Measurements from ENCODE around the gene NINL.

The NINL gene

DNA sequence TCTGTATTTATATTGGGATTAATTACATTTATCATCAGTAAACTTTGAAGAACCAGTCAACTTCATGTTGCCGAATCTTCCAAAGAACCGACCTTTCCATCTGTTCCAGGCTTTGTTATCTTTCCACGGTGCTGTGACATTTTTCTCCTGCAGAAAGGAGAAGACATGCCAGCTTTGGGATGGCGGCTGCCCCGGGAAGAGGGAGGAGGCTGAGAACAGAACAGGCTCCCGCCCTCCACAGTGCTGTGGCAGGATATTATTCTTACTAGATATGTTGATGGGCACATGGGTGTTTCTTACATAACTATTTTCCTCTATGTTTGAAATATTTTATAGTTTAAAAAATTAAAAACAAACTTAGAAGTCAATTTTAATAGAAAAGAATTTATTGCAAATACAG is 133.0 kb downstream of the NINL start:
- TF ChIP-seq, protein P1, sequence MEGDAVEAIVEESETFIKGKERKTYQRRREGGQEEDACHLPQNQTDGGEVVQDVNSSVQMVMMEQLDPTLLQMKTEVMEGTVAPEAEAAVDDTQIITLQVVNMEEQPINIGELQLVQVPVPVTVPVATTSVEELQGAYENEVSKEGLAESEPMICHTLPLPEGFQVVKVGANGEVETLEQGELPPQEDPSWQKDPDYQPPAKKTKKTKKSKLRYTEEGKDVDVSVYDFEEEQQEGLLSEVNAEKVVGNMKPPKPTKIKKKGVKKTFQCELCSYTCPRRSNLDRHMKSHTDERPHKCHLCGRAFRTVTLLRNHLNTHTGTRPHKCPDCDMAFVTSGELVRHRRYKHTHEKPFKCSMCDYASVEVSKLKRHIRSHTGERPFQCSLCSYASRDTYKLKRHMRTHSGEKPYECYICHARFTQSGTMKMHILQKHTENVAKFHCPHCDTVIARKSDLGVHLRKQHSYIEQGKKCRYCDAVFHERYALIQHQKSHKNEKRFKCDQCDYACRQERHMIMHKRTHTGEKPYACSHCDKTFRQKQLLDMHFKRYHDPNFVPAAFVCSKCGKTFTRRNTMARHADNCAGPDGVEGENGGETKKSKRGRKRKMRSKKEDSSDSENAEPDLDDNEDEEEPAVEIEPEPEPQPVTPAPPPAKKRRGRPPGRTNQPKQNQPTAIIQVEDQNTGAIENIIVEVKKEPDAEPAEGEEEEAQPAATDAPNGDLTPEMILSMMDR (IDR thresholded peaks at IDR 0.05; ENCODE audit: low read depth, low read length) = no peak
- in situ Hi-C loops (cut with HindIII; ENCODE audit: low sequenced_read_pairs) = no loop called here
- no peak overlapping the region for H3K4me3 ChIP-seq (ENCODE audit: low read depth, low read length)
- DNase-seq (ENCODE audit: low read depth, low spot score) = no peak

DNA sequence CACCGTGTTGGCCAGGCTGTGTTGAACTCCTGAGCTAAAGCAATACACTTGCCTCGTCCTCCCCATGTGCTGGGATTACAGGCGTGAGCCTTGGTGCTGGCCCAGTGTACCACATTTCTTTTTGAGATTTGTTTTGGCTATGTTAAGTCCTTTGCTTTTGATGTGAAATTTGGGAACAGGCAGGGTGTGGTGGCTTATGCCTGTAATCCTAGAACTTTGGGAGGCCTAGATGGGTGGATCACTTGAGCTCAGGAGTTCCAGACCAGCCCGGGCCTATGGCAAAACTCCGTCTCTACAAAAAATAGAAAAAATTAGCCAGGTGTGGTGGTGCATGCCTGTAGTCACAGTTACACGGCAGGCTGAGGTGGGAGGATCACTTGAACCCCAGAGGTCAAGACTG is 137.7 kb downstream of the NINL start:
- no peak for DNase-seq (ENCODE audit: low read depth, low spot score)
- no peak overlapping the region for H3K4me3 ChIP-seq (ENCODE audit: low read depth, low read length)
- TF ChIP-seq, protein P1 (IDR thresholded peaks at IDR 0.05; ENCODE audit: low read depth, low read length) = no peak
- in situ Hi-C loops (cut with HindIII; ENCODE audit: low sequenced_read_pairs) = no loop called here

DNA sequence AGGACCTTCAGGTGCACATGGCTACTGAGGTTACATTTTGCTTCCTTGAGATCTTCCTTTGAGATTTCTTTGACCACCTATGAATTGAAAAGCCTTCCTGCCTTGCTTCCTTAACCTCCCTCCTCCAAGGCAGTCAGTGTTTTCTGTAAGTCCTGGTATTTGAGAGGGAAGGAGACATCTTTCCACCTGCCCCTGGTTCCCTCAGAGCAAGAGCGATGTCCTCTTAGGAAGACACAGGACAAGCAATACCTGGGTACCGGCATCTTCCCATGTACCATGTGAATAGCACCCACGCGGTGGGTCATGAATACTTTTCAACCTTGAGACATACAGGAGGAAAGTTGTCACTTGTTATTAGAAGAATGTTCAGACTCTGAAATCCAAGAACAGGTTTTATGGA is 140.8 kb downstream of the NINL start:
- TF ChIP-seq, protein P1 (IDR thresholded peaks at IDR 0.05; ENCODE audit: low read depth, low read length) = no peak
- no peak for DNase-seq (ENCODE audit: low read depth, low spot score)
- in situ Hi-C loops (cut with HindIII; ENCODE audit: low sequenced_read_pairs) = no loop called here
- no peak overlapping the region for H3K4me3 ChIP-seq (ENCODE audit: low read depth, low read length)

DNA sequence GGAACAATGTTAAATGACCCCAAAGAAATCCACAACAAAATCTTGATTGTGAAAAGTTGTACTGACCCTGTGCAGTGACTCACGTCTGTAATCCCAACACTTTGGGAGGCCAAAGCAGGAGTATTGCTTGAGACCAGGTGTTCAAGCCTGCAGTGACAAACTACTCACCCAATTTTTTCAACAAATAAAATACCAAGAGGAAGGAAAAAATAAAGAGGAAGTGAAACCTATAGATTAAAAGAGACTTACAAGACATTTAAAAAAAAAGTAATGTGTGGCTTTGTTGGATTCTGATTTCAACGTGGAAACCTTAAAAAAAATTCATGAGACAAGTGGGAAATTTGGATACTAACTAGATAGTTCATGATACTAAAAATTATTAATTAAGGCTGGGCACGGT is 146.0 kb downstream of the NINL start:
- no peak for DNase-seq (ENCODE audit: low read depth, low spot score)
- H3K4me3 ChIP-seq (ENCODE audit: low read depth, low read length) = no peak overlapping the region
- in situ Hi-C loops (cut with HindIII; ENCODE audit: low sequenced_read_pairs) = no loop called here
- TF ChIP-seq, protein P1 (IDR thresholded peaks at IDR 0.05; ENCODE audit: low read depth, low read length) = no peak

DNA sequence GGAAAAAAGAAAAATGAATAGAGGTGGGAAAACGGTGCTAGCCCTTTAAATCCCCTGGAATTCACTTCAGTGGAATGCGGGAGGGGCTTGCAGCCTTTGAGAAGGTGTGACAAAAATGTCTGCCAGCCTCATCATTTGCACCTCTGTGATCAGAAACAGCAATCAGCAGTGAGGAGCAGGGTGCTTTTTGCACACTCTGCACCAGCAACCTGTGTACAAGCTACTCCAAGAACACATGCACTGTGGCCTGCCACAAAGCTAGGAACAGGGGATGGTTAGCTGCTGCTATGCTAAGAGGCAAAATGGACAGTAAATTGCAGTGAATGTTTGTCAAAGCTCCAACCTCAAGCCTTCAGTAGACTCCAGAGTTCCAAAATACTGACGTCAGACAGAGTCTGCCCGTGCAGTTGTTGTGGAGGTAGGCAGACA is 148.2 kb downstream of the NINL start:
- TF ChIP-seq, protein P1 (IDR thresholded peaks at IDR 0.05; ENCODE audit: low read depth, low read length) = no peak
- in situ Hi-C loops (cut with HindIII; ENCODE audit: low sequenced_read_pairs) = no loop called here
- H3K4me3 ChIP-seq (ENCODE audit: low read depth, low read length) = no peak overlapping the region
- DNase-seq (ENCODE audit: low read depth, low spot score) = peak; percentile 13

DNA sequence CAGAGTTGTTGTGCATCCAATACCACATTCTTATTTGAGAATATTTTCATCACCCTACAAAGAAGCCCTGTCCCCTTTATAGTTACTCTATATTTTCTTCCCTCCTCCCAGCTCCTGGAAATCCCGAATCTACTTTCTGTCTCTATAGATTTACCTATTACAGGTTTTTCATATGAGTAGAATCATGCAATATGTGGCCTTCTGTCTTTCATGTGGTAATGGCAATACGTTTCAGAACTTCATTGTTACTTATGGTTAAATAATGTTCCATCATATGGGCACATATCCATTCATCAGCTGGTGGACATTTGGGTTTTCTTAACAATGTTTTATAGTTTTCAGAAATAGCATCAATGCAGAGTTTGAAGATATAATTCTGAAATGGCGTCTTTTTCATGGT is 160.8 kb downstream of the NINL start:
- DNase-seq (ENCODE audit: low read depth, low spot score) = no peak
- in situ Hi-C loops (cut with HindIII; ENCODE audit: low sequenced_read_pairs) = no loop called here

More for the DNA sequence above, 160.8 kb downstream of the NINL start:
- H3K4me3 ChIP-seq (ENCODE audit: low read depth, low read length) = no peak overlapping the region
- TF ChIP-seq, protein P1 (IDR thresholded peaks at IDR 0.05; ENCODE audit: low read depth, low read length) = no peak
